HAP-1 (cell line): Measurements from ENCODE around the gene RAD51B.
"Not testable (repeated sequence)": the region's sequence is repeated elsewhere in the genome, so short reads cannot be mapped to it uniquely, and the experiment has no call there.

Experiments used
- DNase-seq, 2 experiments: peaks; one replicate each; pipeline ENCODE4 v3.0.0-alpha.2; 2016 to 2020; ENCODE audit warnings: low spot score in 2 of 2
- H3K27me3 ChIP-seq: fragments of 250-450 bp; sonication (Bioruptor Pico); 2 replicates; pipeline ENCODE4 v1.5.1; 2020; ENCODE audit warnings: low read depth, mild to moderate bottlenecking, moderate library complexity
- H3K36me3 ChIP-seq: fragments of 250-450 bp; sonication (Bioruptor Pico); replicated peaks from 2 replicates; pipeline ENCODE4 v1.5.1; 2020; ENCODE audit warnings: mild to moderate bottlenecking
- H3K4me1 ChIP-seq: fragments of 250-450 bp; sonication (Bioruptor Pico); 2 replicates; pipeline ENCODE4 v1.5.1; 2020; ENCODE audit warnings: mild to moderate bottlenecking
- H3K4me3 ChIP-seq: fragments of 250-450 bp; sonication (Bioruptor Pico); 2 replicates; pipeline ENCODE4 v1.5.1; 2020; ENCODE audit warnings: mild to moderate bottlenecking, moderate library complexity
- H3K9me3 ChIP-seq: fragments of 250-450 bp; sonication (Bioruptor Pico); 2 replicates; pipeline ENCODE4 v1.5.1; 2020; ENCODE audit warnings: mild to moderate bottlenecking, moderate library complexity
- in situ Hi-C: fragments of 300-500 bp; cut with MboI; formaldehyde crosslinking; loops from 3 replicates; pipeline ENCODE4 v1.14.3; 2020; ENCODE audit warnings: low sequenced_read_pairs, inconsistent platforms, mixed read lengths

The RAD51B gene

DNA sequence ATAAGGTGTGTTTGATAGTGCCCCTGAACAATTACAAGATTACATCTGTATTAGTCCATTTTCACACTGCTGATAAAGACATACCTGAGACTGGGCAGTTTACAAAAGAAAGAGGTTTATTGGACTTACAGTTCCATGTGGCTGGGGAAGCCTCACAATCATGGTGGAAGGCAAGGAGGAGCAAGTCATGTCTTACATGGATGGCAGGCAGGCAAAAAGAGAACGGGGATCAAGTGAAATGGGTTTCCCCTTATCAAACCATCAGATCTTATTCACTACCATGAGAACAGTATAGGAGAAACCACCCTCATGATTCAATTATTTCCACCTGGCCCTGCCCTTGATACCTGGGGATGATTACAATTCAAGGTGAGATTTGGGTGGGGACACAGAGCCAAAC lies 211.4 kb downstream of the RAD51B start:
- H3K4me3 ChIP-seq, H3K36me3 ChIP-seq, H3K4me1 ChIP-seq, in situ Hi-C loops, DNase-seq, H3K9me3 ChIP-seq, H3K27me3 ChIP-seq: not testable (repeated sequence)

DNA sequence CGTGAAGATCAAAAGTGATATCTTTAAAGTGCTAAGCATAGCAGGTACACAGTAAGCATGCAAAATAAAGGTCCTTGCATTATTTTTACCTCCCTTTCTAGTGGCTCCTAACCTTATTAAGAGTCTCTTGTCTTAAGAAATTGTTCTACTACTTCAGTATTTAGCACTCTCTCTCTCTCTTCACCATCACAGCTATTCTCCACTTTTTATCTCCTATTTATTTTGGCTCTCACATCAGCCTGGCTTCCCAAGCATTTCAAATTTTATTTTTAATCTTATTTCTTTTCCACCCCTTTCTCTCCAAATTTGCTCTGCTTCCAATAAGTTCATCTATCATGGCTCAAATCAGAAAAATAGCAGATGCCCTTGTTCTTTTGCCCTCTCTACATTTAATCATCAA lies 212.6 kb downstream of the RAD51B start:
- in situ Hi-C loops: no loop called here

DNA sequence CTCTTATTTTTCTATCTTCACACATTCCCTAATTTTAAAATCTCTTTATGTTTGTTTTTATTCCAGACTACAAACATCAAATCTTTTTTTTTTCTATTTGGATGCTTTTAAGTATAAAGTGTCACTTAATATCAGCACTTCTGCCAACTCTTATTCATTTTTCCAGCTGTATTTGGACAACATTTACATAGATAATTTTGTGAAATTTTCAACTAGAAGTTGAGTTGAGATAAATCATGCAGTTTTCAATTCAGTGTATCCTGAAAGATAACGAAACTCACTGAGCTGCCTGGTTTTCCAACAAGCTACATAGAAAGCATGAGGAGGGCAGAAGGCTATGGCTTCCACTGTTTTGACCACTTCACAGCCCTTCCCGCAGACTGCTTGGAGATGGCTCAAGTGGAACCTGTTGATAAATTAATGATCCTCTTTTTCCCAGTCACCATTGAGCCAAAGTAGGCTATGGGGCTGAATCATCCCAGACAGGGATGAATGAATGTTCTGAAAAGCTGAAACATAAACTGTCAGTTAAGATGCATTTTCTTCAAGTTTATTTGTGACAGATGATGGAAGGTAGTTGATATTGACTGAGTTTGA lies 213.9 kb downstream of the RAD51B start:
- Histone ChIP-seq H3K36me3 (no peaks in the 10 kb centered on the region), H3K27me3 (no peaks in the 10 kb centered on the region; the same call in 1 of the 2 replicates), H3K9me3 (peaks cover 8% of the 10 kb centered on the region; the same call in 1 of the 2 replicates), H3K4me3 (no peak overlapping the region), H3K4me1 (no peaks in the 10 kb centered on the region; the same call in 1 of the 2 replicates)
- DNase-seq: no peak
- in situ Hi-C loops: no loop called here

More for the DNA sequence above, 212.6 kb downstream of the RAD51B start:
- DNase-seq: no peak
- Histone ChIP-seq H3K9me3 (peaks cover 8% of the 10 kb centered on the region; the same call in 1 of the 2 replicates), H3K4me1 (no peaks in the 10 kb centered on the region), H3K27me3 (no peaks in the 10 kb centered on the region; the same call in 1 of the 2 replicates), H3K36me3 (no peaks in the 10 kb centered on the region), H3K4me3 (no peak overlapping the region)

DNA sequence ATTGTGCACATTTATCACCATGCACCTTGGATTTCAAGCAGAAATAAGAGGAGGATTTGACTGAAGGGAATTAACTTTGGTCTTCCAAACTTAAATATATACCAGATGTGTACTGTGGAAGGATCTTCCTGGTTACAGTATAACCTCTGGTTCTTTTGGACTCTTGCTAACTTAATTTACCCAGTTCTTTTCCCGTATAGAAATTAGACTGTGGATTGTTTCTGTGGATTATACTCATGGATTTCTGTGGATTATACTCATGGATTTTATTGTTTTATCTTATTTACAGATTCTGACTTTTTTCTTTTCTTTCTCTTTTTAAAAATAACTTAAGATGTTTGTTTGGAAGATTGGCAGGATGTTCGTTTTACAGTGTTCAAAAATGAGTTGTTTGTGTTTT lies 215.3 kb downstream of the RAD51B start:
- H3K4me1 ChIP-seq: no peaks in the 10 kb centered on the region; the same call in 1 of the 2 replicates
- 0 out of 2 replicates have a peak, but pooled peaks cover 4% of the 10 kb centered on the region for H3K9me3 ChIP-seq
- H3K27me3 ChIP-seq: no peaks in the 10 kb centered on the region; the same call in 1 of the 2 replicates
- in situ Hi-C loops: no loop called here
- DNase-seq: no peak
- no peak overlapping the region for H3K4me3 ChIP-seq
- no peaks in the 10 kb centered on the region for H3K36me3 ChIP-seq

DNA sequence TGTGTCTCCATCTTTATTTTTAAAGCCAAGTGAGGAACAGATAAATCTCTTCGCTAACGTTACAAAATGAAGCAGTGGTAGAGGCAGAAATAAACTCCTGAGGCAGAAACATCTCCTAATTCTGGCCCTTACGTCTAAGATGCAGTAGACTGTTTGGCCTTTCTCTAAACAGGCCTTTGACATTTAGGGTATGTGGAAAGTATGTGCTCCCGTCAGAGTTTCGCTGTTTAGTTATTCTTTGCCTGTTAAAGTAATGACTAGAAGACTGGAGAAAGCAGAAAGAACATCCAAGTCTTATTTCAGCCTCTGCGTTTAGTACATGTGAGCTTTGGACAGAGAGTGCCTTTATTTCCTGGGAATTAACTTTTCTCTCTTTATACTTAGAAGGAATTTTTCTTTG lies 216.6 kb downstream of the RAD51B start:
- in situ Hi-C loops: no loop called here
- Histone ChIP-seq H3K27me3 (no peaks in the 10 kb centered on the region; the same call in 1 of the 2 replicates), H3K4me1 (peaks cover 10% of the 10 kb centered on the region), H3K4me3 (no peak overlapping the region), H3K9me3 (no peaks in the 10 kb centered on the region), H3K36me3 (no peaks in the 10 kb centered on the region)
- no peak for DNase-seq

DNA sequence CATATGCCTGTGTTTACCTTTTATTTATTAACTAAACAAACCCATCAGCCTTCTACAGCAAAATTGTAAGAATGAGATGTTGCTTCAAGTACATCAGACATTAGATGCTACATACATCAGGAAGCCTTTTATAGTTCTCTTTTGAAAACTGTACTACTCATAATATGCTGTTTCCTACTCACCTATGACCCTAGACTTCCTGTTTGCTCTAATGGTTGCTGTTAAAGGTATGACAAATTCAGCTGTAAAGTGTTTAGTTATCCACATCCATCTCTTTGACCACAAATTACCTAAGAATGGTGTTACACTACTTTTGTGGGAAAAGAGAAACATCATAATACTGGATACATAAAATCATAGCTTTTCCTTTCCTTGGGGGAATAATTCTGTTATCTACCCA lies 220.0 kb downstream of the RAD51B start:
- H3K4me3 ChIP-seq: no peak overlapping the region
- no peaks in the 10 kb centered on the region; the same call in 1 of the 2 replicates for H3K27me3 ChIP-seq
- DNase-seq: no peak
- H3K4me1 ChIP-seq: peaks cover 35% of the 10 kb centered on the region
- no peaks in the 10 kb centered on the region for H3K36me3 ChIP-seq
- H3K9me3 ChIP-seq: no peaks in the 10 kb centered on the region
- in situ Hi-C loops: no loop called here

DNA sequence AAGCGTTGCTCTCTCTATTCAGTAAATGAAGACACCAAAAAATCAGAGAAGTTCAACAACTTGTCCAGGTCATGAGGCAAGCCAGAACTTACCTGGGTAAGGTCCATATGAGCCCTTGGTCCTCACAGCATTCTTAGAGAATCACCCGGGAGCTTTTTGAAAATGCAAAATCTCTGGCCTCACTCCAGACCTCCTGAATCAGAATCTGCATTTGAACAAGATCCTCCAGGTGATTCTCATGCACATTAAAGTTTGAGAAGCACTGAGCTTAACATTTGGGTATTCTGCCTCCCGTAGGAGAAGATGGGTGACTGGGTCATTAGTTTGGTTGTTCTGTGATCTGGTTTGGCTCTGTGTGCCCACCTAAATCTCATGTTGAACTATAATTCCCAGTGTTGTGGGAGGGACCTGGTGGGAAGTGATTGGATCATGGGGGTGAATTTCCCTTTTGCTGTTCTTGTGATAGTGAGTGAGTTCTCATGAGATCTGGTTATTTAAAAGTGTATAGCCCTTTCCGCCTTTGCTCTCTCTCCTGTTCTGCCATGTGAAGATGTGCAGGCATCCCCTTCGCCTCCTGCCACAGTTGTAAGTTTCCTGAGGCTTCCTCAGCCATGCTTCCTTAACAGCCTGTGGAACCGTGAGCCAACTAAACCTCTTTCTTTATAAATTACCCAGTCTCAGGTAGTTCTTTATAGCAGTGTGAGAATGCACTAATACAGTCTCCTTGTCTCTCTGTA lies 221.2 kb downstream of the RAD51B start:
- no peaks in the 10 kb centered on the region for H3K36me3 ChIP-seq
- no peak for DNase-seq
- no peaks in the 10 kb centered on the region for H3K27me3 ChIP-seq
- no peaks in the 10 kb centered on the region for H3K9me3 ChIP-seq
- H3K4me1 ChIP-seq: peaks cover 35% of the 10 kb centered on the region
- H3K4me3 ChIP-seq: no peak overlapping the region
- in situ Hi-C loops: no loop called here

DNA sequence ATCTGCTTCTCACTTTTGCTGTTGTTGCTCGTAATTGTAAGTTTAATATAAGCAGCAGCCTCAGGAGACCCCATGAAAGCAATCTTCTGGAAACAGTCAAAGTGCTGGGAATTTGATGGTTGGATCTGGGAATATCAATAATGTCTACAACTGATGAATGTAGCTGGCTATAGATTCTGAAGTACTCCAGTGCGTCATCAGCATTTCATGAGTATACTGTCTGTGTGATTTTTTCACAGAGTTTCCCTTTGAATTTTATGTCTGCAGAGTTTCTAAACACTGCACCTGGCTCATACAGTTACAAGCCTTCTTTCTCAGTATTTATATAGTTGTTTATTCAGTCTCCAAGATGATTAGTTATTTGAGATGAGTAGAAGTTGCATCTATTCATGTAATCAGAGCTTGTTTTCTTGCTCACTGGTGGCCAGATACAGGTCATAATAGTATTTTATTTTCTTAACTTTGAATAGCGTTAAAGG lies 222.3 kb downstream of the RAD51B start:
- Histone ChIP-seq H3K4me3 (no peak overlapping the region), H3K36me3 (no peaks in the 10 kb centered on the region), H3K27me3 (no peaks in the 10 kb centered on the region), H3K9me3 (no peaks in the 10 kb centered on the region), H3K4me1 (peaks cover 35% of the 10 kb centered on the region)
- in situ Hi-C loops: no loop called here
- no peak for DNase-seq

DNA sequence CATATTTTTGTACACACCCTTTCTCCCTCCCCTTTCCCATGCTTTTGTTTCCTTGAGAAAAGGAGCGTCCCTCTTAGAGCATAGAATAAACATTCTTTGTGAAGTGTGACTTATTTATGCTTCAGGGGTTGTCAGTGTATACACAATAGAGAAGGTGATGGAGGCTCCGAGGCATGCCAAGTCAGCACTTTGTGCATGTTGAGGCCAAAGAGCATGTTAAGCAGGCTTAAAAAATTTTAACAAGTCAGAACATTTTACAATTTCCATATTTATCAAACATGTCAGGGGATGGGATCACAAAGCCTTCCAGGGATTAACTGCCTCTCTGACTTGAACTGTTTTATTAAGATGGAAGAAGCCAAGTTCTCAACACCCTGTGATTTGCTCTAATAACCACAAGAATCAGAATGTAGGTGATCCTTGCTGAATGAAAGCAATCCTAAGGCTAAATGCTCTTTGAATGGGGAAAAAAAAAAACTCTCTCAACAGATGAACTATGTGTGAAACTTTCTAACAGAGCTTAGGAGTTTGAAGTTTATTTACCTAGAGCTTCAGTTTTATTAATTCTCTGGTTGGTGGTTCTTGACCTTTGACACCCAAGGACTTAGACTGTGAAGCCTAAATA lies 223.1 kb downstream of the RAD51B start:
- in situ Hi-C loops: no loop called here

DNA sequence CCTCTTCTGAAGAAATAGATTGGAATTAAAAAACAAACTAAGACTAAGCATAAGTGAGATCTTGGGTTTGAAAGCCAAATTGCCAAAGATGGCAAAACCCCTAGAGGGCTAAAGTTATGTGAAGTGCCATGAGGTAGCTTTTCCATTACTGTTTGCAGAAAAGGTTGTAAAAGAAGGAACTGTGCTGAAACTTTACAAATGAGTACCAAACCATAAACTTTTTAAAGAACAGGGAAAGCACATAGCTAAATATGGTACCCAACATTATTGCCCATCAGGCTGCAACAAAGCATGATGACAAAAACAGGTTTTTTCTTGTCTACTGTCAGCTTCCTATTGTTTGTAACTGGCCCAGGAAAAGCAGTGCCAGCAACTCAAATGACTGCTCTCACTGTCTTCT lies 224.2 kb downstream of the RAD51B start:
- Histone ChIP-seq H3K4me3 (no peak overlapping the region), H3K4me1 (peaks cover 35% of the 10 kb centered on the region), H3K27me3 (no peaks in the 10 kb centered on the region), H3K9me3 (no peaks in the 10 kb centered on the region), H3K36me3 (no peaks in the 10 kb centered on the region)
- no peak for DNase-seq
- in situ Hi-C loops: no loop called here

More for the DNA sequence above, 223.1 kb downstream of the RAD51B start:
- peak; percentile 83 to 96 for DNase-seq
- H3K36me3 ChIP-seq: no peaks in the 10 kb centered on the region
- no peak overlapping the region for H3K4me3 ChIP-seq
- no peaks in the 10 kb centered on the region for H3K9me3 ChIP-seq
- no peaks in the 10 kb centered on the region for H3K27me3 ChIP-seq
- peaks cover 35% of the 10 kb centered on the region for H3K4me1 ChIP-seq

DNA sequence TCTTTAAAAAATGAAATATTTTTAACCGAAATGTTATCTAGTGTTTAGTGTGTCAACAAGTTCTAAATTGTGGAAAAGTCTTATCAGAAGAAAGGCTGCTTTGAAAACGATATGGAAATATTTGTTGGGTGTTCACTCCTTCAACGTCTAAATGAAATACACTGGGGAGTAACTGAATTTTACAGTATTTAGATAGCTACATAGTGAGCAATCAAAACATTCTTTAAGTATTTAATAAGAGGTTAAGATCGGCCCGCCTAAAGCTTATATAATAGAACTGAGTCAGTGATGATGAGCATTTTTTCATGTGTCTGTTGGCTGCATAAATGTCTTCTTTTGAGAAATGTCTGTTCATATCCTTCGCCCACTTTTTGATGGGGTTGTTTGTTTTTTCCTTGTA lies 228.3 kb downstream of the RAD51B start:
- Histone ChIP-seq H3K4me3 (no peak overlapping the region), H3K36me3 (no peaks in the 10 kb centered on the region), H3K4me1 (peaks cover 11% of the 10 kb centered on the region), H3K9me3 (no peaks in the 10 kb centered on the region), H3K27me3 (no peaks in the 10 kb centered on the region)
- no peak for DNase-seq
- in situ Hi-C loops: no loop called here

DNA sequence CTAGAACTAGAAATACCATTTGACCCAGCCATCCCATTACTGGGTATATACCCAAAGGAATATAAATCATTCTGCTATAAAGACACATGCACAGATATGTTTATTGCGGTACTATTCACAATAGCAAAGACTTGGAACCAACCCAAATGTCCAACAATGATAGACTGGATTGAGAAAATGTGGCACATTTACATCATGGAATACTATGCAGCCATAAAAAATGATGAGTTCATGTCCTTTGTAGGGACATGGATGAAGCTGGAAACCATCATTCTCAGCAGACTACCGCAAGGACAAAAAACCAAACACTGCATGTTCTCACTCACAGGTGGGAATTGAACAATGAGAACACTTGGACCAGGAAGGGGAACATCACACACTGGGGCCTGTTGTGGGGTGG lies 229.2 kb downstream of the RAD51B start:
- H3K9me3 ChIP-seq, H3K36me3 ChIP-seq, in situ Hi-C loops, H3K4me1 ChIP-seq, DNase-seq, H3K27me3 ChIP-seq, H3K4me3 ChIP-seq: not testable (repeated sequence)

DNA sequence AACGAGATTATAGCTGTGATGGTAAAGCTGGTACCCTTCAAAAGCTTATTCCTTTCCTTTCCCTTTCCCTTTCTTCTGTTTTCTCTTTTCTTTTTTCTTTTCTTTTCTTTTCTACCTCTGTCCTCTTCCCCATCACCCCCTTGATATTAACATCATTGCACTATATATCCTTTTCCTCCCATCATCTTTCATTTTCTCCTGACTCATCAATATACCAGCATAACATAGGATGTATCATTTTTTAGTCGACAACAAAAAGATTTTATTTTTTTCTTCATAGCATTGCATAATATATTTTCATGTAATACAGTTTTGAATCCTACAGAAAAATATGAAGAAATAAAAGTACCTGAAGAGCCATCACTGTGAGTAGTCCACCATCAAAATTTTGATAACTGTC lies 230.6 kb downstream of the RAD51B start:
- Histone ChIP-seq H3K9me3 (no peaks in the 10 kb centered on the region), H3K27me3 (no peaks in the 10 kb centered on the region), H3K4me1 (no peaks in the 10 kb centered on the region), H3K4me3 (no peak overlapping the region), H3K36me3 (no peaks in the 10 kb centered on the region)
- DNase-seq: no peak
- in situ Hi-C loops: no loop called here

DNA sequence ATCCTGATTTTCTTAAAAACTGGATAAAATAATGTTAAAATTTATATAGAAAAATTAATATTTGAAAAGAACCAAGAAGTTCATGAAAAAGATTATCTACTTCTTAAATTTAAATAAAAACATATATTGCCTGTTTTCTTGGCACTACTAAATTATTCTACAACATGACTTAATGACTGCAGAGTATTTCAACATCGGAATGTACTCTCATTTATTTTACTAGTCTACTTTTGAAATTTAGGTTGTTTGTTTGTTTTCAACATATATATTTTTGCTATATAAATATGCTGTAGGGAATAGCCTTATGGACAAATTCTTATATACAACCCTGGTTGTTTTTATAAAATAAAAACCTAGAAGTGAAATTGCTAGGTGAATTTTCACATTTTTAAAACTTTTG lies 231.6 kb downstream of the RAD51B start:
- Histone ChIP-seq H3K9me3 (no peaks in the 10 kb centered on the region), H3K4me1 (no peaks in the 10 kb centered on the region), H3K36me3 (no peaks in the 10 kb centered on the region), H3K4me3 (no peak overlapping the region), H3K27me3 (no peaks in the 10 kb centered on the region)
- no peak for DNase-seq
- in situ Hi-C loops: no loop called here
